Mammary epithelial cell (primary cell): ENCODE data around the gene MARCO.

ENCODE experiments used
- CTCF ChIP-seq, 2 donors: IDR thresholded peaks in 1 of 2; conservative IDR thresholded peaks in 1 of 2; 2 replicates each; pipeline ENCODE4 v1.5.1; 2011 to 2012; ENCODE audit warnings: inconsistent platforms in 2 of 2, low read length in 2 of 2, mild to moderate bottlenecking in 2 of 2, control low read depth in 1 of 2, low read depth in 1 of 2; ENCODE audit not compliant: insufficient read depth in 1 of 2; ENCODE audit errors: extremely low read depth in 1 of 2
- EZH2 ChIP-seq: IDR thresholded peaks from 2 replicates; pipeline ENCODE4 v1.6.1; 2012; ENCODE audit warnings: low read length, inconsistent platforms, borderline replicate concordance

DNA sequence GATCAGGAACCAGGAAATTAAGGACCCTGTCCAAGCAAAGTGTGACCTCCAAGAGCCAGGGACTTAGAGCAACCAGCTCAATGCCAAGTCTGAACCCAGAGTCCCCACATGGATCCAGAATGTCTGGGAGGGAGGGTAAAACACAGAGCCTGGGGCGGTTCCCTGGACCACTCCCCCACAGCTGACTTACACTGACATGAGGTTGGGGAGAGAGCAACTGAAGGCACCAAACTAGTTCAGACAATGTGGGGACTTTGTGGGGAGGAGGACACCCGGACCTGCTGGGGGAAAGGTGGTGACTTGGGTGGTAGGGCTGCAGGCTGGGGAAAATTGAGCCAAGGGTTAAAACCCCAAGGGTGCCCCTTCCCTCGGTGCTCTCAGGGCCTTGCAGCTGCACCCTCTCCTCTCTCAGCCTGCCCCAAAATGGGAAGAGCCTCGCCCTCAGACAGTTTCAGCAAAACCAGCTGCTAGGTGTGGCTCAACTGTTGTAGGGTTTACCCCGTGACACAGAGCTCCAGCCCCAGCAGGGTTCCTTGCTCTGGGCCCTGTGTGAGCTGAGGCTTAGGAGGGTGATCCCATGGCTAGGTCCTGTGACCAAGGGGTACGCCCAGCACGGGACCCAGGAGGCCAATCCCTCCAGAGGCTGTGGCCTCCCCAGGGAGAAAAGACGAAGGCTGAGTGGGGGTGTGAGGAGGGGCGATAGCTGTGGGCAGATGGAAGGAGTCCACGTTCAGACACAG is 28.6 kb downstream of the MARCO start:
- TF ChIP-seq CTCF (conservative IDR thresholded peaks at IDR 0.05 in 1 of 2, IDR thresholded peaks at IDR 0.05 in 1 of 2; ENCODE audit: extremely low read depth in 1 of 2, insufficient read depth in 1 of 2, low read depth in 1 of 2, low read length in 2 of 2), result no peak
- TF ChIP-seq EZH2, result no peak
